GM18909 (cell line): Measurements from ENCODE around the gene KRT16.
"Not testable (repeated sequence)": the region's sequence is repeated elsewhere in the genome, so short reads cannot be mapped to it uniquely, and the experiment has no call there.

ENCODE experiments used
- ATAC-seq: cut with Tn5 transposase; IDR thresholded peaks from one replicate; pipeline ENCODE4 v1.9.1; 2021; ENCODE audit warnings: mild to moderate bottlenecking; ENCODE audit not compliant: unreplicated experiment, poor library complexity

Gene KRT16

DNA sequence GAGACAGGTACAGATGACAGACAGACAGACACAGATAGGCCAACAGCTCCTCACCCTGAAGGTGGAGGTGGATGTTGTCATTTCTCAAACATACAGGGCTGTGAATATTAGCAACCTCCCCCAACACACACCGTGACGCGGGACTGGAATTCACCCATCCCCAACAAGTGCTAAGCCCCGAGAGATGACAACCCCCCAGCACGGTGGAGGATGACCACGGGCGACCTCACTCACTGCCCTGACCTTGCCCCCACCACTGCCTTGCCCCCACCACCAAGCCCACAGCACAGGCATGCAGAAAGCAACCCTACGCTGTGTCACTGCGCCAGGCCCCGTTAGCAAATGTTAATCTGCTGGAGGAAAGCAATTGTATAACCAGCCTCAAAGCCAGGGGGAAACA lies 16.7 kb upstream of the KRT16 start:
- ATAC-seq, result no peak

GRCh38 chr17:41628621-41629255 lies 16.2 kb upstream of the KRT16 start:
- not testable (repeated sequence) for ATAC-seq

GRCh38 chr17:41628073-41628370 lies 15.5 kb upstream of the KRT16 start:
- not testable (repeated sequence) for ATAC-seq

DNA sequence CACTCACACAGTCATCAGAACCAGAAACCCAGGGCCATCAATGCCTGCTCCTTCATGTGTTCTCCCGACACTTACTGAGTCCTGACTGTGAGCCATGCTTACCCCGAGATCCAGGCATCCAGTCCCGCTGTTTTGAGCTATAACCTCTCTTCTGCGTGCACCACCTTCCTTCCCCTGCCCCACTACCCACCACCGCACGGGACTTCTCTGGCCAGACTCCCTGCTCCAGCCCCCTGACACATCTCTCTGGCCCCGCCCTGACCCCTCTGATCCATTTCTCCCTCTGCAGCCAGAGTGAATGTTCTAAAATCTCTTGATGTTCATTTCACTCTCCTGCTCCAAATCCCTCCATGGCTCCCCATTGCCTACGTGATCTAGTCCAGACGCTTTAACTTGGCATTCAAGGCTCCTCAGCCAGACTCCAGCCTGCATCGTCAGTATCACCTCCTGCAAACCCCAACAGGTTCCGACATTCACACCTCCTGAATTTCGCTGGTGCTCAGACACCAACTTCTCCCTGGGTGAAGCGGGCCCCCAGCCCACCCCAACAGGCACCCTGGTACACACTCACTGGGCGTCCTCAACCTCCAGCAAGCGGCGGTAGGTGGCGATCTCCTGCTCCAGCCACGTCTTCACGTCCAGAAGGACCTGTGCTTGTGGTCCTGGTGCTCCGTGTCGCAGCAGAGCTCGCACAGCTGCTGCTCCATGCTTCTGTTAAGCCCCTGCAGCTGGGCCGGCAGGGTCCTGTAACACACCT lies 14.9 kb upstream of the KRT16 start:
- no peak for ATAC-seq

DNA sequence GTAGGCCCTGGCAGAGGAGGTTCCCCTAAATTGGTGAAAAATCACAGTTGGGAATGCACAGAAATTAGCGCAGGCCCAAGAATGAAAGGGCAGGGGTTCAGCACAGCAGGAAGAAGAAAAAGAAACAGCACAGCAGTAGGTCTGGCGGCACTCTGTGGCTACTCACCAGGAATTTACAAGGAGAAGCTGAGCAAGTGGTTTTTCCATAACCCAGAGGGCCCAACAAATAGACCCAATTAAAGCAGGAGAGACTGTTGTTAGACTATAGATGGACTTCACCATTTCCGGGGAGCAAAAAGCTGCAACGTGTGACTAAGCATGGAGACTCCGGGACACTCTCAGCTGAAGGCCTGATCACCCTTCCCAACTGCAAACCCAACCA lies 14.3 kb upstream of the KRT16 start:
- not testable (repeated sequence) for ATAC-seq

- ATAC-seq, result not testable (repeated sequence)
Observed at GRCh38 chr17:41626028-41626913, 13.7 kb upstream of the KRT16 start.

GRCh38 chr17:41625602-41626001 lies 13.0 kb upstream of the KRT16 start:
- ATAC-seq, result no peak

GRCh38 chr17:41624208-41625101 lies 11.9 kb upstream of the KRT16 start, which contains the start of gene KRT17:
Gene KRT17 (minus strand): TSS chr17:41624575. CDS start chr17:41624509, 66 bp downstream.
- no peak for ATAC-seq

DNA sequence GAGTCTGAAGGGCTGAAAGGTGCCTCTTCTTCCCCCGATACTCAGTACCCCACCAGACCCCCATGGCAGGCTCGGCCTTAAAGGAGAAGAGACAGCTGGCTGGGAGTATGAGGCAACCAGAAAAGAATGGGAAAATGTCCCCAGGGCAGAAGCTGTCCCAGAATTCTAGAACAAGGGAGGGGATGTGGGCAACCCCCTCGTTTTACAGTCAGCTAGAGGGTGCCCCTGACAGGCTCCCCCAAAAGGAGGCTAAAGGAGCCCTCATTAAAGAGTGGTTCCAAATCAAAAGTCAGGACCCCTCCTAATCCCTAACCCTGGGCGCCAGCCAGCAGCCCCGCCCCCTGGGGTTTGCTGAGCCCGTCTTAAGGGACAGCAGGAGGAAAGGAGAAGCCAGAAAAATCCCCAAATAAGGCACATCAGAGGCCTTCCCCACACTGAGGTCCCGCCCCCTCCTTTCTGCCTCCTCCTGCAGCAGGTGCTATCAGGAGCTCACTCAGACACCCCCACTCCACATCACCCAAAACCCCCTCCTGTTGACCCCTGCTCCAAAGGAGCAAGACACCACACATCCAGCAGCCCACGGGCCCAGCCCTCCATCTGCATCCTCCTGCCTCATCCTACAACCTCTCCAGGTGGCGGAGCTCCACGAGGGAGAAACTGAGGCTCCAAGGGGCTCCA lies 10.8 kb upstream of the KRT16 start:
- not testable (repeated sequence) for ATAC-seq

DNA sequence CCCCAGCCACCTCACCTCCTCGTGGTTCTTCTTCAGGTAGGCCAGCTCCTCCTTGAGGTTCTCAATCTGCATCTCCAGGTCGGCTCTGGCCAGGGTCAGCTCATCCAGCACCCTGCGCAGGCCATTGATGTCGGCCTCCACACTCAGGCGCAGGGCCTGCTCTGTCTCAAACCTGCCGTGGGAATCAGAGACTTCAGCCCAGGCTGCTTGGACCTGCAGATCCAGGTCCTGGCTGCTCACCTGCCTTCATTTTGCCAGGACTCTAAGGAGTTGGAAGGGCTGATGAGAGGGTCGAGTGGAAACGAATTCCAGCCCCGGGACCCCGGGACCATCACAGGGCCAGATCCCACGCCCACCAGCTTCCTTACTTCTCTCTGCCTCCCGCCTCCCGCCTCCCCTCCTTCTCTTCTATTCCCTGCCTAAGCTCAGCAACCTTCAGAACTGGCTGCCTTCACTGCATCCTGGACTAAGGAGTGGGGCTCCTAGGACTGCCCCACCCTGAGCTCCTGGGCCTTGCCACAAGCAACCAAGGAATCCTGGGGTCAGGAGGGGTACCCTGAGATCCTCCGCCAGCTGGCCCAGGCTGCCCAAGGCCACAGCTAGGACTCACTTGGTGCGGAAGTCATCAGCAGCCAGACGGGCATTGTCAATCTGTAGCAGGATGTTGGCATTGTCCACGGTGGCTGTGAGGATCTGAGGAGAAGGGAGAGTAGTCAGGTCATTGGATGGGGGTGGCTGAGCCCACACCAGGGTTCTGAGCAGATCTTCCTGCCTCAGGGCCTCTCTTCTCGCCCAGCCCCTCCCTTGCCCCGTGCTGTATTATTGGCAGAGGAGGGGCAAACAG lies 10.0 kb upstream of the KRT16 start:
- ATAC-seq, result not testable (repeated sequence)

- ATAC-seq, result no peak
Observed at GRCh38 chr17:41621916-41622315, 9.3 kb upstream of the KRT16 start.

- ATAC-seq, result not testable (repeated sequence)
Observed at GRCh38 chr17:41621435-41621817, 8.9 kb upstream of the KRT16 start.

DNA sequence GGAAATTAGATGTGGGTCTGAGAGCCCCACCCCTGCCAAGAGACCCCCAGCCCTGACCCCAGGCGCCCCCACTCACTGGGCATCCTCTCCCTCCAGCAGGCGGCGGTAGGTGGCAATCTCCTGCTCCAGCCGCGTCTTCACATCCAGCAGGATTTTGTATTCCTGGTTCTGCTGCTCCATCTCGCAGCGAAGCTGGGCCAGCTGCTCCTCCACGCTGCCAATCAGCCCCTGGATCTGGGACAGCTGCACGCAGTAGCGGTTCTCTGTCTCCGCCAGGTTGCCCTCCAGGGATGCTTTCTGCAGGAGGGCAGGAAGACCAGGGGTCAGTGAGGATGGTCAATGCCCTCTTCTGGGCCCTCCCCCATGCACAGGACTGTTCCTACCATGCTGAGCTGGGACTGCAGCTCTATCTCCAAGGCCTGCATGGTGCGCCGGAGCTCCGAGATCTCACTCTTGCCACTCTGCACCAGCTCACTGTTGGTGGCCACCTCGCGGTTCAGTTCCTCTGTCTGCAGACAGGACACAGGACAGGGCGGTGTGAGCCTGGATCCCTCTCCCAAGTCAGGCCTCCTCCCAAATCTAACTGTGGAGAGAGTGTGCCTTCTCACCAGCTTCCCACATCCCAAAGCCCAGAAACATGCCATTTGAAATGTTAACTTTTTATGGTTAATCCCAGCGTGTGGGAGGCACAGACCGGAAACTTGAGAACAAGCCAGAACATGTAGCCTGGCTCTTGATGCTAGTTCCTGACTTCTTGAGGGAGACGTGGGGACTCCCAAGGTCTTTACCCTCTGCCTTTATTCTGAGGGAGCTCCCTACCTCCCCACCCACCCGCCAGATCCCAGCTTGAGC lies 8.2 kb upstream of the KRT16 start:
- ATAC-seq, result no peak

DNA sequence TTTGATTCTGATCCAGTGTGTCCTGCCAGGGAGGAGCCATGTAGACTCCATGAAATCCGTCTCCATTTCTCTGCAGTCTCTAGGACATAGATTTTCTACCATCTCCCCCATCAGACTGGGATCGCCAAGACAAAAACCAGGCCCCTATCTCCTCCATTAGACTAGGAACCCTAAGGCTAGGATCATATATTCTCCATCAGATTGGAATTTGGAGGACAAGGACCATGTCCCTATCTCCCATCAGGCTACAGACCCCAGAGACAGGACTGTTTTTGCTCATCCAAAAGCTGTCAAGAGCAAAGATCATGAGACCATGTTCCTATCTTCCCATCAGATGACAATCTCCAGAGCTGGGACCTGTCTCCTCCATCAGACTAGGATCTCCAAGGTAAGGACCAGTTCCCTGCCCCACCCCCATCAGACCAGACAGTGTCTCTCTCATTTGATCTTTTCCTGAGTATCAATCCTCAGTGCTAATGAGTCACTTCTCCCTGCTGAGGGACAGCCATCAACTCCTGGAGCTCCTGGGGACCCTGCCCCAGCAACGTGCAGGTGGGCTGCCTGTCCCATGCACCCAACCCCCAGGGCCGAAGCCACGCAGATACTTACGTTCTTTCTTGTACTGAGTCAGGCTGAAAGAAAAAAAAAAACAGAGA lies 7.5 kb upstream of the KRT16 start:
- ATAC-seq, result not testable (repeated sequence)

- ATAC-seq, result no peak
Observed at GRCh38 chr17:41619036-41619926, 6.7 kb upstream of the KRT16 start.

- no peak for ATAC-seq
Observed at GRCh38 chr17:41618341-41619035, 5.9 kb upstream of the KRT16 start.
